ENCODE measurements around the gene LTC4S.

Gene LTC4S

GRCh38 chr5:179812135-179812825 is 18.5 kb downstream of the LTC4S start:
- DNase-seq, result no peak

GRCh38 chr5:179812997-179813607 is 19.3 kb downstream of the LTC4S start:
- no peak for DNase-seq

GRCh38 chr5:179814090-179814489 is 20.3 kb downstream of the LTC4S start:
- no peak for DNase-seq

- no peak for DNase-seq
Observed at GRCh38 chr5:179815491-179816249, 21.9 kb downstream of the LTC4S start.

- DNase-seq, result no peak
Observed at GRCh38 chr5:179816401-179816795, 22.6 kb downstream of the LTC4S start.

GRCh38 chr5:179816796-179817469 is 23.1 kb downstream of the LTC4S start:
- no peak for DNase-seq

- no peak for DNase-seq
Observed at GRCh38 chr5:179817470-179817840, 23.7 kb downstream of the LTC4S start.

GRCh38 chr5:179817890-179818745 is 24.3 kb downstream of the LTC4S start:
- DNase-seq, result no peak

- peak; percentile 75 for DNase-seq
Observed at GRCh38 chr5:179818746-179819295, 25.0 kb downstream of the LTC4S start.

GRCh38 chr5:179819296-179820126 is 25.7 kb downstream of the LTC4S start:
- no peak for DNase-seq

GRCh38 chr5:179820127-179820482 is 26.3 kb downstream of the LTC4S start:
- DNase-seq, result no peak

- DNase-seq, result peak; percentile 76
Observed at GRCh38 chr5:179820483-179821297, 26.9 kb downstream of the LTC4S start, which contains the start of gene SQSTM1. Gene SQSTM1, plus strand, starts transcription at chr5:179820905. Its CDS starts 32 bp downstream, at chr5:179820937.

- peak; percentile 71 for DNase-seq
Observed at GRCh38 chr5:179821298-179822058, 27.7 kb downstream of the LTC4S start.

GRCh38 chr5:179822059-179822432 is 28.3 kb downstream of the LTC4S start:
- no peak for DNase-seq

GRCh38 chr5:179822444-179822990 is 28.7 kb downstream of the LTC4S start:
- DNase-seq, result no peak

- DNase-seq, result no peak
Observed at GRCh38 chr5:179823937-179824744, 30.4 kb downstream of the LTC4S start.

- DNase-seq, result no peak
Observed at GRCh38 chr5:179824745-179825112, 30.9 kb downstream of the LTC4S start.

GRCh38 chr5:179825655-179826182 is 31.9 kb downstream of the LTC4S start:
- no peak for DNase-seq

All from activated CD4-positive, alpha-beta T cell treated with anti-CD3 and anti-CD28 coated beads for 1 hour (primary cell).